ENCODE results near the gene BAZ2A.

Gene BAZ2A

GRCh38 chr12:56574210-56574609 lies 55.9 kb downstream of the BAZ2A start:
- H3K27ac ChIP-seq = no peak overlapping the region
- no peak for TF ChIP-seq CTCF (conservative IDR thresholded peaks at IDR 0.05)

GRCh38 chr12:56572288-56572687 lies 57.8 kb downstream of the BAZ2A start:
- no peak overlapping the region for H3K27ac ChIP-seq
- no peak for TF ChIP-seq CTCF (conservative IDR thresholded peaks at IDR 0.05)

- no peak overlapping the region for H3K27ac ChIP-seq
- no peak for TF ChIP-seq CTCF (conservative IDR thresholded peaks at IDR 0.05)
Observed at GRCh38 chr12:56571121-56571520, 59.0 kb downstream of the BAZ2A start.

- no peak for TF ChIP-seq CTCF (conservative IDR thresholded peaks at IDR 0.05)
- no peak overlapping the region for H3K27ac ChIP-seq
Observed at GRCh38 chr12:56568146-56568545, 62.0 kb downstream of the BAZ2A start.

- H3K27ac ChIP-seq = no peak overlapping the region
- no peak for TF ChIP-seq CTCF (conservative IDR thresholded peaks at IDR 0.05)
Observed at GRCh38 chr12:56565510-56566101, 64.5 kb downstream of the BAZ2A start.

- no peak for TF ChIP-seq CTCF (conservative IDR thresholded peaks at IDR 0.05)
- H3K27ac ChIP-seq = no peak overlapping the region
Observed at GRCh38 chr12:56551070-56551469, 79.1 kb downstream of the BAZ2A start.

- no peak overlapping the region for H3K27ac ChIP-seq
- TF ChIP-seq CTCF (conservative IDR thresholded peaks at IDR 0.05) = no peak
Observed at GRCh38 chr12:56546680-56547079, 83.4 kb downstream of the BAZ2A start.

Measured in VCaP (cell line).